ENCODE measurements around the gene PTPRR.

PTPRR gene

DNA sequence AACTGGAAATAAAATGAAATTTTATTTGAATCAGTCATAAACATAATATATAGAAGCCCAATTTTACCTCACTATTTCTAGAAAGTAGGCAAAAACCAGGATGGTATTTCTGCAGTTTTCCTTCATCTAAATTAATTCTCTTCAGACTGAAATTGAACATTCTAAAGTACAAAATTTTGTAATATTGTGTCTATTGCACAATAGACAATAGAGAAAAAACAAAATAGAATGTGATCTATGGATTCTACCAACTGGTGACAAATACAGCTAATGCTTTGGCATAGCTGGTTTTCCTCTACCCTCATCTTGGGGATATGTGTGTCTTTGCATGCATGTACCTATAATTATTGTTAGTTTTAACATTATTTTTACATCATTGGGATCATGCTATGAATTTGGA is 8.5 kb upstream of the PTPRR start:
- Mint-ChIP-seq H3K4me3 (no peak overlapping the region), H3K27me3 (no peaks in the 10 kb centered on the region), H3K9me3 (peaks cover 2% of the 10 kb centered on the region), H3K4me1 (ENCODE audit: low read depth) (no peaks in the 10 kb centered on the region), H3K36me3 (ENCODE audit: low read depth) (no peaks in the 10 kb centered on the region), H3K27ac (no peak overlapping the region)
- intact Hi-C loops (cut with micrococcal nuclease) = no loop called here

DNA sequence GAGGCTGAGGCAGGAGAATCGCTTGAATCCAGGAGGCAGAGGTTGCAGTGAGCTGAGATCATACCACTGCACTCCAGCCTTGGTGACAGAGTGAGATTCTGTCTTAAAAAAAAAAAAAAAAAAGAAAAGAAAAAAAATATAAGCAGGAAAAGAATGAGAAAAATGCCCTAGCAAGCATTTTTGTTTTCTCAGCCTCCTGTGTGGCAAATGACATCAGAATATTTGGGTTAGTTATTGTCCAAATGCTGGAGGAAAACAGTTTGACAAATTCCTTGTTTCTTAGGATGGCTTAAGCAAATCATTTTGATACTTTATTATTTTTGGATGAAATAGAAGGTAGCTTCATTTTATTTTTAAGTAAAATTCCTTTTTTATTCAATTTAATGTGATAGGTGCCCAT is 7.5 kb upstream of the PTPRR start:
- Mint-ChIP-seq H3K4me3 (no peak overlapping the region), H3K36me3 (ENCODE audit: low read depth) (no peaks in the 10 kb centered on the region), H3K9me3 (no peaks in the 10 kb centered on the region), H3K27me3 (no peaks in the 10 kb centered on the region), H3K4me1 (ENCODE audit: low read depth) (no peaks in the 10 kb centered on the region), H3K27ac (no peak overlapping the region)
- intact Hi-C loops (cut with micrococcal nuclease) = no loop called here

DNA sequence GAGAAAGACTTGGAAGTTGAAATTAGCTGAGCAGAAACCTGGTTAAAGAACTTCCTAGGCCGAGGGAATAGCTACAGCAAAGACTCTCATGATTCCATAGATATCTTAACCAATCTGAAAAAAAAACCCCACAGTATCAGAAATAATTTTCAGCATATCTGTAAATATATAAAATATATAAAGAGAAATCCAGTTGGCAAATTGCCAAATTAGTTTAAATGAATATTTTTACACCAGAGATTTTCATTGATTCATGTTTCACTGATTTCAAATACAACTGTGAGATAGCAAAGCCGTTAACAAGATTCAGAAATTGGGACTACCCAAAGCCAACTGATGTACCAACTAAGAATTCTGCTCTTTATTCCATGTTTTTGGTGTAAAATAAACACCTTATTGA is 6.8 kb upstream of the PTPRR start:
- Mint-ChIP-seq H3K27me3 (no peaks in the 10 kb centered on the region), H3K9me3 (no peaks in the 10 kb centered on the region), H3K36me3 (ENCODE audit: low read depth) (no peaks in the 10 kb centered on the region), H3K4me3 (no peak overlapping the region), H3K27ac (no peak overlapping the region), H3K4me1 (ENCODE audit: low read depth) (no peaks in the 10 kb centered on the region)
- intact Hi-C loops (cut with micrococcal nuclease) = no loop called here

DNA sequence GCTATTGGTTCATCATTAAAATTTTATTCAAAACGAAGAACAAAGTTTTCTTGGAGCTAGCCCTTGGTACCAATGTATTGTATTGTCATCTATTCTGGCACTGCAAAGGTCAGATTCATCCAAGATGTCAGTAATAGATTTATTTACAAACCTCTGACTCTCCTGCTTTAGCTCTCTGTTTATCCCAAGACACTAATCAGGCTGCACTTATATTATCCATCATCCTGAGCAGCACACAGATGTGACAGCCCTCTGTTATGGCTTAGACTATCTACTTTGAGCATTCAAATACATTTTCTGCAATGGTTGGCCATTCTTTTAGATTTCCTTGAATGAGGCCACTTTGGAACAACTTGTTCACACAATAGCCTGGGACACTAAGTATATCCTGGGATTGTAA is 5.0 kb upstream of the PTPRR start:
- H3K4me1 Mint-ChIP-seq (ENCODE audit: low read depth) = no peaks in the 10 kb centered on the region
- H3K27ac Mint-ChIP-seq = no peak overlapping the region
- H3K27me3 Mint-ChIP-seq = peaks cover 1% of the 10 kb centered on the region
- no peaks in the 10 kb centered on the region for H3K9me3 Mint-ChIP-seq
- H3K36me3 Mint-ChIP-seq (ENCODE audit: low read depth) = no peaks in the 10 kb centered on the region
- no peak overlapping the region for H3K4me3 Mint-ChIP-seq
- intact Hi-C loops (cut with micrococcal nuclease) = no loop called here

DNA sequence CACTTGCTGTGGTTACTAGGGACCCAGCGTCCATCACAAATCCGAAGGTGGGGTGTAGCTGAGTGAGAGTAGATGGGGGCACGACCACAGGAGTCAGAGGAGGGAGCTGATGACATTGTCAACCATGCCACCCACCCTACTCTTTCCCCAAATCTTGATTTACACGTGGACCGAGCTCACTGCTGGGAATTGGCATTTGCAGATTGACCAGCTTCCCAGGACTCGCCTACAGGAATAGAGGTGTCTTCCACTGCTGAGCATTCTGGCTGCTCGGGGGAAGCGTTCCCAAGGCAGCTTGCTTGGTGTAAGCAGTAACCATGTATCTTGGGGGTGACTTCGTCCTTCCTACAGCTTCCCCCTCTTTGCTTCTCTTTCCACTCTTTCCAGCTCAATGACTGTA is 353 bp upstream of the PTPRR start:
- intact Hi-C loops (cut with micrococcal nuclease) = no loop called here
- peaks cover 10% of the 10 kb centered on the region for H3K27me3 Mint-ChIP-seq

DNA sequence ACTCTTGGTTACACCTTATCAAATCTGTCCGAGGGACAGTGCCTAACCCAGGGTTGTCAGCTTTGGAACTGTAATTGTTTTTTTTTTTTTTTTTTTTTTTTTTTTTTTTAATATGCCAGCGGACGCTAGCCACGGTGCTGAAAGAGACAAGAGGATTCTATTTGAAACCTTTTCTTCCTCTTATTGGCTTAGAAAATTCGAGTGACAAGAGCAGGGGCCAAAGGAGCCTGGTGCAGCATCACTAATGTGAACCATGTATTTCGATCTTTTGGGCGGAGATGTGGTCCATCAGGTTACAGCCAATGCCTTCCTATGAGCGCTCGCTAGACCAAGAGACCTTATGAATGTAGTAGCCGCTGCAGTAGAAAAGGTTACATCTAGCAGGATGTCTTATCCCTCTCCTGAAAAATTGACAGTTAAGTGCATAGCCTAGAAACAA is 922 bp downstream of the PTPRR start:
- peaks cover 10% of the 10 kb centered on the region for H3K27me3 Mint-ChIP-seq
- intact Hi-C loops (cut with micrococcal nuclease) = no loop called here

More for the DNA sequence above, 353 bp upstream of the PTPRR start:
- Mint-ChIP-seq H3K27ac (no peak overlapping the region), H3K4me3 (no peak overlapping the region), H3K9me3 (no peaks in the 10 kb centered on the region), H3K4me1 (ENCODE audit: low read depth) (no peaks in the 10 kb centered on the region), H3K36me3 (ENCODE audit: low read depth) (no peaks in the 10 kb centered on the region)

DNA sequence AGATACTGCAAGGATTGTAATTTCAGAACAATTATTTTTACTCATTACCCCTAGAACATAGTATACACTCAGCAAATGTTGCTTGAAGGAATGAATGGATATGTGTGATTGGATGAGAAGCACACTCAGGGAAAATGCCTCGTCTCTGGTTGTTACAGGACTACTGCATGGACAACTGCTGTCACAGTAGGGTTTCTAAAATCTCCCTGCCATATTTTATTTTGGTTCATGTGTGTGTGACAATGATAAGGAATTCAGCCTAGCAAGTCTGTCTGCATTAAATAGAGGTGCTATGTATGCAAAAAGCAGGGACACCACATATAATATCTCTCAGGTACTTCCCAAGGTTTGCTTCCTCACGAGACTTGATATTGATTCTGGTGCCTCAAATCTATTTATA is 1.4 kb downstream of the PTPRR start:
- no peak overlapping the region for H3K4me3 Mint-ChIP-seq
- no peaks in the 10 kb centered on the region for H3K36me3 Mint-ChIP-seq (ENCODE audit: low read depth)
- H3K9me3 Mint-ChIP-seq = no peaks in the 10 kb centered on the region
- intact Hi-C loops (cut with micrococcal nuclease) = no loop called here
- no peak overlapping the region for H3K27ac Mint-ChIP-seq
- H3K27me3 Mint-ChIP-seq = peaks cover 10% of the 10 kb centered on the region
- no peaks in the 10 kb centered on the region for H3K4me1 Mint-ChIP-seq (ENCODE audit: low read depth)

More for the DNA sequence above, 922 bp downstream of the PTPRR start:
- H3K4me3 Mint-ChIP-seq = no peak overlapping the region
- no peaks in the 10 kb centered on the region for H3K36me3 Mint-ChIP-seq (ENCODE audit: low read depth)
- no peaks in the 10 kb centered on the region for H3K9me3 Mint-ChIP-seq
- no peaks in the 10 kb centered on the region for H3K4me1 Mint-ChIP-seq (ENCODE audit: low read depth)
- no peak overlapping the region for H3K27ac Mint-ChIP-seq

DNA sequence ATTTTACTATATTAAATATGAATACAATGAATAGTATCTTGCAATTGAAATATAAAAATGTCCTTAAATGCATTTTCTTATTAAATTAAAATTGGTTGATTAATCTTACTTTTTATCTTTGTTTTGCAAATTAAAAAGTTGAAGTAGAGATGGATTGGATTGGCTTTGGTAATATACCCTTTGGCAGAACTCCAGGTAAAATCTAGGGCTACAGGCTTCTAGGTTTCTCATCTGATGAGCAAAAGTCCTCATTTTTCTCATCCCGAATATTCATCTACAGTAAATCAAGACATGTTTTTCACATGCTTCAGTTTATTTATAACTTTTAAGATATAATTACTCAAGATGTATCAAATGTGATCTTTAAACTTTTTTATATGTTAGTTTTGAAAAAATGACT is 2.2 kb downstream of the PTPRR start:
- H3K36me3 Mint-ChIP-seq (ENCODE audit: low read depth) = no peaks in the 10 kb centered on the region

DNA sequence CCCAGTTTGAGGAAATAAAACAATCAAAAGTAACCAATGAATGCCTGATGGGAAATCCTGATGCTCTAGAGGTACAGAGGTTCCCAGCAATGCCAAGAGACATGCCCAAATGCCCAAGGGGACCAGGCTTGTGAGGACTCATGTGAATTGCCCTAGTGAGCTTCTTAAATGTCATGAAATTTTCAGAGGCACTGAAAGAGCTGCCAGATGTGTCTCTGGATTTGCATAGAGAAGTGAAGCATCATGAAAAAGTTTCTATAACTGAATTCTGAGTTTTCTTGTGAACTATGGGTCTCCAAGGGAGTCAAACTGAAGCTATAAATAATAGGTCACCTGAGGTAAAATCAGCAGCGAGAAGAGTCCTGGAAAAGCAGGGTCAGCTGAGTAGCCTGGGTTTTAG is 9.9 kb downstream of the PTPRR start:
- Mint-ChIP-seq H3K4me1 (ENCODE audit: low read depth) (no peaks in the 10 kb centered on the region), H3K36me3 (ENCODE audit: low read depth) (no peaks in the 10 kb centered on the region), H3K27ac (no peak overlapping the region), H3K27me3 (no peaks in the 10 kb centered on the region), H3K4me3 (no peak overlapping the region), H3K9me3 (no peaks in the 10 kb centered on the region)
- intact Hi-C loops (cut with micrococcal nuclease) = no loop called here

More for the DNA sequence above, 2.2 kb downstream of the PTPRR start:
- intact Hi-C loops (cut with micrococcal nuclease) = no loop called here
- H3K27ac Mint-ChIP-seq = no peak overlapping the region
- H3K4me3 Mint-ChIP-seq = no peak overlapping the region
- H3K4me1 Mint-ChIP-seq (ENCODE audit: low read depth) = no peaks in the 10 kb centered on the region
- peaks cover 10% of the 10 kb centered on the region for H3K27me3 Mint-ChIP-seq
- no peaks in the 10 kb centered on the region for H3K9me3 Mint-ChIP-seq

DNA sequence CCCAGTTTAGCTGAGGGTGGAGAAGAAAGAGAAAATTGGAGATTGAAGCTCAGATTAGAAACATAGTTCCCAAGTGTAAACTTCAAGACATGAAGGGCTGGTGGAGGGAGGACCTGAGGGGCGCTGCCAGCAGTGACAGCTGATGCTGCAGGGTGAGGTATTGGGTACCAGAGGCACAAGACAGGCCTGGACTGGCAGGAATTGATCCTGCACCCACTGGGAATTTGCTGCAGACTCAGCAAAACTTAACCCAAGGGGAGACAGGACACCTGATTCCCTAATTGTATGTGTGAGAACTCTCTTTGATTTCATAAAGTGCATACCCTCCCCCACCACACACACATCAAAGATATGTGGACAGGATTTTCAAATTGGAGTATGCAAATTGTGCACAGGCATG is 11.6 kb downstream of the PTPRR start:
- Mint-ChIP-seq H3K9me3 (no peaks in the 10 kb centered on the region), H3K27me3 (no peaks in the 10 kb centered on the region), H3K4me1 (ENCODE audit: low read depth) (no peaks in the 10 kb centered on the region), H3K4me3 (no peak overlapping the region), H3K27ac (no peak overlapping the region), H3K36me3 (ENCODE audit: low read depth) (no peaks in the 10 kb centered on the region)
- intact Hi-C loops (cut with micrococcal nuclease) = no loop called here

DNA sequence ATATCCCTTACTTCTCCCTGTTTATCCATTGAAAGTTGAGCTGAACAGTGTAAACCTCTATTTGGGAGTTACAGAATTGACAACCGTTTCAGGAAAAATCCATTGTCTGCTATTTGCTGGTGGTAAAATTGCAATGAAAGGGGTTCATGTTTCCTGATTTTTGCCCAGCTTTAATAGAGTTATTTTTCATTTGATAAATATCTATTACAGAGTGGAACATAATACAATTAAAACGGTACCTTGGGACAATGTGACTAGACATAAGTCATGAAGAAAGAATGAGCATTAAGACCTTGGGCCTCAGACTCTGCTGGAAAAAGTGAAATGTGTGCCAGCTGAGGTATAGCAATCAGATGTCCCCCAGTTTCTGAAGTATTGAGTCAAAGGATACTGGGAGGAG is 13.1 kb downstream of the PTPRR start:
- H3K27ac Mint-ChIP-seq = no peak overlapping the region
- no peaks in the 10 kb centered on the region for H3K27me3 Mint-ChIP-seq
- no peak overlapping the region for H3K4me3 Mint-ChIP-seq
- H3K9me3 Mint-ChIP-seq = no peaks in the 10 kb centered on the region
- intact Hi-C loops (cut with micrococcal nuclease) = no loop called here
- H3K36me3 Mint-ChIP-seq (ENCODE audit: low read depth) = no peaks in the 10 kb centered on the region
- H3K4me1 Mint-ChIP-seq (ENCODE audit: low read depth) = no peaks in the 10 kb centered on the region

DNA sequence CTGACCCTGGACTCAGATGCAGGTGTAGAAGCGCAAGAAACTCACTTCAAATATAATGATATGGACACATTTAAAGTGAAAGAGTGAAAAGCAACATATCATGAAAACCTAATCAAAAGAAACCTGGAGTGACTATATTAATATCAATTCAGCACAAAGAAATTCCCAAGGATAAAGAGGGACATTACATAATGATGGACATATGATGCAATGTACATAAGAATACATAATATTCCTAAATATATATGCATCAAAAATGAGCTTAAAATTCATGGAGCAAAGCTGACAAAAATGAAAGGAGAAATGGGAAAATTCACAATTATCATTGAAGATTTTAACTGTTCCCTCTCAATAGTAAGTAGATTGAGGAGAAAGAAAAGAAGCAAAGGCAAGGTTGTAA is 24.6 kb downstream of the PTPRR start:
- Mint-ChIP-seq H3K4me3 (no peak overlapping the region), H3K9me3 (peaks cover 10% of the 10 kb centered on the region), H3K36me3 (ENCODE audit: low read depth) (no peaks in the 10 kb centered on the region), H3K4me1 (ENCODE audit: low read depth) (no peaks in the 10 kb centered on the region), H3K27ac (no peak overlapping the region), H3K27me3 (no peaks in the 10 kb centered on the region)
- intact Hi-C loops (cut with micrococcal nuclease) = no loop called here

DNA sequence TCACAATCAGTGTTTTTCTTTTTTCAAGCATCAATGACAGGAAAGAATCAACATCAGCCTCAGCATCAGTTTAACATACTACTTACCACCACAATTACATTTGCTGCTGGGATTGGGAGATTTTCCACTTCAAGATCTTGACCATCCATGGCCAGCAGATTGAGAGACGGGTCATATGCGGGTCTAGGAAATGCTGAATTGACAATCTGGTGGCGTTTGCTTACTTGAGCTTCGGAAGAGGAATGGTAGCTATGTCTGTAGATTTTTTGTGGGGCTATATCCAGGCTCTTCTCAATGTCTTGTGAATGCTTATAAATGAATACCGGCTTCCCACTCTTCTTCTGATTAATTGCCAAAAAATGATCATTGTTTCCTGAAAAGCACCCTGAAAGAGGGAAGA is 27.9 kb downstream of the PTPRR start:
- intact Hi-C loops (cut with micrococcal nuclease) = no loop called here
- Mint-ChIP-seq H3K9me3 (peaks cover 10% of the 10 kb centered on the region), H3K4me1 (ENCODE audit: low read depth) (no peaks in the 10 kb centered on the region), H3K4me3 (no peak overlapping the region), H3K27ac (no peak overlapping the region), H3K27me3 (no peaks in the 10 kb centered on the region), H3K36me3 (ENCODE audit: low read depth) (no peaks in the 10 kb centered on the region)

DNA sequence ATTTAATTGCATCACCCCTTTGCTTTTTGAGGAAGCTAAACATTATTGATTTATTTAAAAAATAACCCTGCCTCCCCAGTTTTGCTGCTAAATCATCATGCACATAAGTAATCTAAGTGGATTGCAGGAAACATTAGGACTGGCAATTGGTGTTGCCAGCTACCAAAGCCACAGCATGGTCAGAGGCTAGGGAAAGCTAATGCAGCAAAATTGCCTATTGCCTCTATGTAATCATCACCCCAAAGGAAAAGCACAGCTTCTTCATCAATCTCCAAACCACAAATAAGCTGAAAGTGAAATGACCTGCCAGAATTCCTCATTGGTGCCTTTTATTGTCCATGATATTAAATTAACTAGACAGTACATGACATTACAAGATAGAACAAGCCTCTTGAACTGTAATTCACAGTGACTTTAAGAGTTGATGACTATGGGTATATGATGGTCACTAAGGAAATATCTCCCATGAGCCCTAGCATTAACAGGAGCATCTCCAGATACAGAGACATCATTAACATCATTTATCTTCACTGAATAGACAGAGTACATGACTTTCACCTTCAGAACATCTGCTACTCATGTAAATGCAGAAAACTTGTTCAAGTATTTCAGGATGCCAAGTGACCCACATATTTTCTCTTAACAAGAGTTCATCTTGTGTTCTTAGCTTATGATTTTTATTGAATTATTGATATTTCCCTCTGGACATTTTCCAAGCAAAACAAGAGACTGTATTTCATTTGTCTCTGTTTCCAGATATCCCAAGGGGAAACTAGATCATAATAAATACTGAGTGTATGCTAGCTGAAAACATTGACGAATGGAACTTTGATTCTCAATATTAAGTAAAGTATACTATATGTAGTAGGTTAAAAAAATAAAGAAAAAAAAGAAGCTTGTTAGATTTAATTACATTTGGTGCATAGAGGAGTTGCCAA is 29.4 kb downstream of the PTPRR start:
- no peak overlapping the region for H3K4me3 Mint-ChIP-seq
- H3K36me3 Mint-ChIP-seq (ENCODE audit: low read depth) = no peaks in the 10 kb centered on the region
- no peaks in the 10 kb centered on the region for H3K27me3 Mint-ChIP-seq
- no peaks in the 10 kb centered on the region for H3K4me1 Mint-ChIP-seq (ENCODE audit: low read depth)
- intact Hi-C loops (cut with micrococcal nuclease) = no loop called here
- peaks cover 7% of the 10 kb centered on the region for H3K9me3 Mint-ChIP-seq
- no peak overlapping the region for H3K27ac Mint-ChIP-seq

DNA sequence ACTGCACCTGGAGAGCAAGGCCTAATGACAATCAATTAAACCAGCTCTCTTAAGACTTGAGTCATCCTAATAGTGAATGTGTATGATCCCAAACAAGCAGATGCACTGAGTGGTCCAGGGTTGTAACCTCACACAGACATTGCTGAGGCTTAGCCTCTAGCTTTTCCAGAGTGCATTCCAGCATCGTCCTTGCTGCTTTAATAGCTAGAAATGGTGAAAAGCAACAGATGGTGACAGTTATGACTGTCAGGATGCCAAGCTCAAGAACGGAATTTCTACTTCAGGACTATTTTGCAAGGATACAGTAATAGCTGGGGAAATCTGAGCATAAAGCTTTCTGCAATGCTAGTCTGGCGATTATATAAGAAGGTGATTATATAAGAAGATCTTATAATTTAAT is 34.6 kb downstream of the PTPRR start:
- H3K27ac Mint-ChIP-seq = no peak overlapping the region
- no peaks in the 10 kb centered on the region for H3K9me3 Mint-ChIP-seq
- H3K4me3 Mint-ChIP-seq = no peak overlapping the region
- intact Hi-C loops (cut with micrococcal nuclease) = no loop called here
- no peaks in the 10 kb centered on the region for H3K4me1 Mint-ChIP-seq (ENCODE audit: low read depth)
- no peaks in the 10 kb centered on the region for H3K27me3 Mint-ChIP-seq
- H3K36me3 Mint-ChIP-seq (ENCODE audit: low read depth) = no peaks in the 10 kb centered on the region
